ENCODE data around the gene MED8. TPM values are rescaled to one million over a fixed set of nuclear protein-coding genes. Genes with fewer than 3 reads are reported as not detected.

The MED8 gene
- total and polyA plus RNA-seq, 2 donors from 2014 or later: 36.5 to 44.3 TPM

DNA sequence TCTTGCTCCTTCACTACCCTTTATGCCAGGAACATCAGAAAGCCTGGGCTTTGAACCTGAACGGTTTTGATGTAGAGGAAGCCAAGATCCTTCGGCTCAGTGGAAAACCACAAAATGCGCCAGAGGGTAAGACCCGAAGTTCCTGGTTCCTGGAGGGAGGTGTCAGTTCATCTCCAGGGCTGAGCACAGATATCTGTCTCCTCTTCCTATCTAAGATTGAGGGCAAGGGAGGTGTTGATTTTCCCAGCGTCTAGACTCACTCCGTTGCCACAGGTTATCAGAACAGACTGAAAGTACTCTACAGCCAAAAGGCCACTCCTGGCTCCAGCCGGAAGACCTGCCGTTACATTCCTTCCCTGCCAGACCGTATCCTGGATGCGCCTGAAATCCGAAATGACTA lies 29.9 kb downstream of the MED8 start:
- intact Hi-C loops (cut with DNase I): no loop called here
- Histone ChIP-seq H3K4me3 (ENCODE audit: low read length in 3 of 3) (peak overlapping the region in 1 of 3 donors; percentile 41), H3K27ac (ENCODE audit: low read depth in 2 of 2, low read length in 2 of 2) (no peak overlapping the region), H3K9ac (ENCODE audit: low read length in 3 of 3) (no peak overlapping the region), H3K36me3 (ENCODE audit: control insufficient read depth in 2 of 3, insufficient read depth in 3 of 3, low read length in 3 of 3) (peaks cover 4 to 19% (median 14%) of the 10 kb centered on the region in 3 donors), H3K27me3 (ENCODE audit: control insufficient read depth, insufficient read depth, low read length) (no peaks in the 10 kb centered on the region), H3K9me3 (ENCODE audit: control insufficient read depth in 2 of 3, insufficient read depth in 1 of 3, low read length in 3 of 3) (no peaks in the 10 kb centered on the region), H3K4me1 (ENCODE audit: control insufficient read depth in 2 of 3, insufficient read depth in 2 of 3, low read depth in 1 of 3, low read length in 3 of 3) (peaks cover 0 to 10% (median 6%) of the 10 kb centered on the region in 3 donors)
- DNase-seq (no peak), FAIRE-seq (no peak)
- TF ChIP-seq, protein P1, sequence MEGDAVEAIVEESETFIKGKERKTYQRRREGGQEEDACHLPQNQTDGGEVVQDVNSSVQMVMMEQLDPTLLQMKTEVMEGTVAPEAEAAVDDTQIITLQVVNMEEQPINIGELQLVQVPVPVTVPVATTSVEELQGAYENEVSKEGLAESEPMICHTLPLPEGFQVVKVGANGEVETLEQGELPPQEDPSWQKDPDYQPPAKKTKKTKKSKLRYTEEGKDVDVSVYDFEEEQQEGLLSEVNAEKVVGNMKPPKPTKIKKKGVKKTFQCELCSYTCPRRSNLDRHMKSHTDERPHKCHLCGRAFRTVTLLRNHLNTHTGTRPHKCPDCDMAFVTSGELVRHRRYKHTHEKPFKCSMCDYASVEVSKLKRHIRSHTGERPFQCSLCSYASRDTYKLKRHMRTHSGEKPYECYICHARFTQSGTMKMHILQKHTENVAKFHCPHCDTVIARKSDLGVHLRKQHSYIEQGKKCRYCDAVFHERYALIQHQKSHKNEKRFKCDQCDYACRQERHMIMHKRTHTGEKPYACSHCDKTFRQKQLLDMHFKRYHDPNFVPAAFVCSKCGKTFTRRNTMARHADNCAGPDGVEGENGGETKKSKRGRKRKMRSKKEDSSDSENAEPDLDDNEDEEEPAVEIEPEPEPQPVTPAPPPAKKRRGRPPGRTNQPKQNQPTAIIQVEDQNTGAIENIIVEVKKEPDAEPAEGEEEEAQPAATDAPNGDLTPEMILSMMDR (IDR thresholded peaks at IDR 0.05; ENCODE audit: borderline replicate concordance, extremely low read depth, insufficient read depth): no peak

DNA sequence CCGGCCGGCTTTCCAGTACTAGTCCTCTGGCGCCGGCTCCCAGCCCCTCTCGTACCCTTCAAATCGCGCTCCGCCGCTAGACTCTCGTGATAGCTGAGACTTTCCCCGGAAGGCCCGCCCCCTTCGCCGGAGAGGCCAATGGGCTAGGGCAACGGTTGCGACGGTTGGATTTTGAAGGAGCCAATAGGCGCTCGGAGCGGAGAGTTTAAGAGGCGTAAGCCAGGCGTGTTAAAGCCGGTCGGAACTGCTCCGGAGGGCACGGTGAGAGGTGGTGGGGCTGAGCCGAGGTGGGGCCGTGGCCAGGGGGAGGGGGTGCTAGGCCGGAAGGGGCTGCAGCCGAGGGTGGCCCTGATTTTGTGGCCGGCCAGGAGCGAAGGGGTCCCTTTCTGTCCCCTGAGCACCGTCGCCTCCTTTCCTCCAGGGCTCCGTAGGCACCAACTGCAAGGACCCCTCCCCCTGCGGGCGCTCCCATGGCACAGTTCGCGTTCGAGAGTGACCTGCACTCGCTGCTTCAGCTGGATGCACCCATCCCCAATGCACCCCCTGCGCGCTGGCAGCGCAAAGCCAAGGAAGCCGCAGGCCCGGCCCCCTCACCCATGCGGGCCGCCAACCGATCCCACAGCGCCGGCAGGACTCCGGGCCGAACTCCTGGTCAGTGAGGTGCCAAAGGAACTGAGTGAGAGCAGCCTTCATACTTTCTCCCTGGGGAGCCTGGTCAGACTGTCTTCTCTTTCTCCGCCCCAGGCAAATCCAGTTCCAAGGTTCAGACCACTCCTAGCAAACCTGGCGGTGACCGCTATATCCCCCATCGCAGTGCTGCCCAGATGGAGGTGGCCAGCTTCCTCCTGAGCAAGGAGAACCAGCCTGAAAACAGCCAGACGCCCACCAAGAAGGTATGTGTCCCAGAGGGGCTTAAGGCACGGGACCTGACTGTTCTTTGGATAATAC lies 30.6 kb downstream of the MED8 start, which contains the start of gene CDC20:
CDC20 (plus strand) TSS at position 236 of the 948 bp plus-strand sequence; CDS start at position 471, 235 bp downstream.
- intact Hi-C loops (cut with DNase I): no loop called here
- Histone ChIP-seq H3K9me3 (ENCODE audit: control insufficient read depth in 2 of 3, insufficient read depth in 1 of 3, low read length in 3 of 3) (no peaks in the 10 kb centered on the region), H3K4me1 (ENCODE audit: control insufficient read depth in 2 of 3, insufficient read depth in 2 of 3, low read depth in 1 of 3, low read length in 3 of 3) (peaks cover 0 to 10% (median 6%) of the 10 kb centered on the region in 3 donors), H3K27ac (ENCODE audit: low read depth in 2 of 2, low read length in 2 of 2) (peak within 1 kb of the TSS; percentile 55 to 76), H3K36me3 (ENCODE audit: control insufficient read depth in 2 of 3, insufficient read depth in 3 of 3, low read length in 3 of 3) (peaks cover 3 to 12% (median 8%) of the 10 kb centered on the region in 3 donors), H3K4me3 (ENCODE audit: low read length in 3 of 3) (peak within 1 kb of the TSS; percentile 77 to 95 (median 87)), H3K9ac (ENCODE audit: low read length in 3 of 3) (peak within 1 kb of the TSS; percentile 62 to 89 (median 69)), H3K27me3 (ENCODE audit: control insufficient read depth, insufficient read depth, low read length) (no peaks in the 10 kb centered on the region)
- TF ChIP-seq, protein P1 (IDR thresholded peaks at IDR 0.05; ENCODE audit: borderline replicate concordance, extremely low read depth, insufficient read depth): no peak
- peak; percentile 98 to 99 (median 99) for DNase-seq
- peak; percentile 65 for FAIRE-seq

DNA sequence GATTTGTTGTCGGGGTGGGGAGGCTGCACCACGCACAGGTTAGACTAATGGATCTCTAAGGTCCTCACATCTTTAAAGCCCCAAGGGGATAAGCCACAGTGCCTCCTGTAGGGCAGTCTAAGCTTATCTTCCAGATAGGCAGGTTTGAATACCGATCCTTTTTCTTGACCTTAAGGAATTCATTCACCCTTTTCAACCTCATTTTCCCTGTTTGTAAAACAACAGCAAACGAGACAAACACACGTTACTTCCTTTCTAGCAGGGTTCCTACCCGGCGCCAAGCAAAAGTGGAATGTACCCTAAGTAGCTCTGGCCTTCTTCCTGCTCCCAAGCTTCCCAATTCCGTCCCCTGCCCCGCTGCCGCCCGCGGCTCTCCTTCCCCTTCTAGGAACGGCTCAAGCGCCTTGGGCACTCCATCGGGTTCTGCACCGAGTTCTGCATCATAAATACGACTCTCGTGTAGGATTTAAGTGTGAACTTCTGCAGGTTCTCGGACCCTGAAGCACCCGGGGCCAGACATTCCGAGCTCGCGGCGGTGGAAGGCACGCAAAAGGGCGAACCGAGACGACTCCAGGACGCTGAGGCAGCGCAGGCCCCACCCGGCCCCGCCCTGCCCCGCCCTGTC lies 31.4 kb downstream of the MED8 start:
- H3K9me3 ChIP-seq (ENCODE audit: control insufficient read depth in 2 of 3, insufficient read depth in 1 of 3, low read length in 3 of 3): no peaks in the 10 kb centered on the region
- peak overlapping the region; percentile 77 to 95 (median 87) for H3K4me3 ChIP-seq (ENCODE audit: low read length in 3 of 3)
- TF ChIP-seq, protein P1 (IDR thresholded peaks at IDR 0.05; ENCODE audit: borderline replicate concordance, extremely low read depth, insufficient read depth): peak; percentile 30
- intact Hi-C loops (cut with DNase I): no loop called here
- peak overlapping the region; percentile 55 to 76 for H3K27ac ChIP-seq (ENCODE audit: low read depth in 2 of 2, low read length in 2 of 2)
- H3K4me1 ChIP-seq (ENCODE audit: control insufficient read depth in 2 of 3, insufficient read depth in 2 of 3, low read depth in 1 of 3, low read length in 3 of 3): peaks cover 0 to 10% (median 6%) of the 10 kb centered on the region in 3 donors
- FAIRE-seq (no peak), DNase-seq (peak in 3 of 5 donors; percentile 26 to 57 (median 46))
- peaks cover 0 to 4% (median 2%) of the 10 kb centered on the region in 3 donors for H3K36me3 ChIP-seq (ENCODE audit: control insufficient read depth in 2 of 3, insufficient read depth in 3 of 3, low read length in 3 of 3)
- H3K27me3 ChIP-seq (ENCODE audit: control insufficient read depth, insufficient read depth, low read length): no peaks in the 10 kb centered on the region
- H3K9ac ChIP-seq (ENCODE audit: low read length in 3 of 3): peak overlapping the region; percentile 62 to 89 (median 69)
